Pulmonary artery endothelial cell (primary cell): Measurements from ENCODE around the gene TRAPPC14. TPM values are rescaled to one million over a fixed set of nuclear protein-coding genes. Genes with fewer than 3 reads are reported as not detected.
A peak's percentile ranks its signal among the peaks of the same experiment; 100 is the strongest.
"Not testable (repeated sequence)": the region's sequence is repeated elsewhere in the genome, so short reads cannot be mapped to it uniquely, and the experiment has no call there.

Experiments used
- DNase-seq: peaks from one replicate; pipeline ENCODE4 v3.0.0-alpha.2; 2011; ENCODE audit warnings: low read depth, low spot score
- total RNA-seq: library from RNA; depleted of rRNA; stranded (reverse); fragments of >200 nt; gene quantifications from 2 replicates; pipeline ENCODE4 v1.2.3, GENCODE V29; 2014

Gene TRAPPC14
- total RNA-seq, 1 donor from 2014 or later: 6.3 TPM

DNA sequence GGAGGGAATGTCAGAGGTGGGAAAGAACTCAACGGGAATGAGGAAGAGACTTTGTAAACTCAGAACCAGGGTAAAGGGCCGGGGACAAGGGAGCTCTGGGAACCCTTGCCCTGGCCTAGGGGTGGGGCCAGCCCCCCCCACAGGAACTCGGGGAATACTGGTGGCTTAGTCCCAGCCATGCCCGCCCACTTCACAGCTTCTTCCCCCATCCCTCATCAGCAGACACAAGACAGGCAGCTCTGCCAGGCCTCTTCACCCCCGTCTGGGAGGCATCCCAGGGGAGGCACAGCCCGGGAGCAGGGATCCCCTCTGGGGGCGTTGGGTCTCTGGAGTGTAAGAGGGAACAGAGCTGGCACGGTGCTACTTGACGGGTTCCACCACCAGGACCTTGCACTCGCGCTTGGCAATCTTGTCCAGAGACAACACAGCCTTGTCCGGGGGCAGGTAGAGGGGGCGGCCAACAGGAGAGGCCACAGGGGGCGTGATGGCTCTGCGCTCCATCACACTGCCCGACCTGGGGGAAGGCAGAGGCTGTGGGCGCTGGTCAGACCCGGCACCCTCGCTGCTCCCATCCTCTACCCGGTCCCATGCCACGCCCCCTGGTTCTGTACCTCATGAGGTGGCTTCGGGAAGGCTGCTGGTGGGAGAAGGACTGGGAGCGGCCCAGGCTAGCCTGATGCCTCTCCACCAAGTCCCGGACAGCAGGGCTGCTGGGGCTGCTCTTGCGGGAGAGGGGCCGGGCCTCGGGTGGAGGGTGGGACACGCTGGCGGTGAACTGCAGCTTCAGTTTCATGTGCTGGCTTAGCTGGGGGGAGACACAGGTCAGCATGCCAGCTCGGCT, 3.7 kb downstream of the TRAPPC14 start:
- no peak for DNase-seq

DNA sequence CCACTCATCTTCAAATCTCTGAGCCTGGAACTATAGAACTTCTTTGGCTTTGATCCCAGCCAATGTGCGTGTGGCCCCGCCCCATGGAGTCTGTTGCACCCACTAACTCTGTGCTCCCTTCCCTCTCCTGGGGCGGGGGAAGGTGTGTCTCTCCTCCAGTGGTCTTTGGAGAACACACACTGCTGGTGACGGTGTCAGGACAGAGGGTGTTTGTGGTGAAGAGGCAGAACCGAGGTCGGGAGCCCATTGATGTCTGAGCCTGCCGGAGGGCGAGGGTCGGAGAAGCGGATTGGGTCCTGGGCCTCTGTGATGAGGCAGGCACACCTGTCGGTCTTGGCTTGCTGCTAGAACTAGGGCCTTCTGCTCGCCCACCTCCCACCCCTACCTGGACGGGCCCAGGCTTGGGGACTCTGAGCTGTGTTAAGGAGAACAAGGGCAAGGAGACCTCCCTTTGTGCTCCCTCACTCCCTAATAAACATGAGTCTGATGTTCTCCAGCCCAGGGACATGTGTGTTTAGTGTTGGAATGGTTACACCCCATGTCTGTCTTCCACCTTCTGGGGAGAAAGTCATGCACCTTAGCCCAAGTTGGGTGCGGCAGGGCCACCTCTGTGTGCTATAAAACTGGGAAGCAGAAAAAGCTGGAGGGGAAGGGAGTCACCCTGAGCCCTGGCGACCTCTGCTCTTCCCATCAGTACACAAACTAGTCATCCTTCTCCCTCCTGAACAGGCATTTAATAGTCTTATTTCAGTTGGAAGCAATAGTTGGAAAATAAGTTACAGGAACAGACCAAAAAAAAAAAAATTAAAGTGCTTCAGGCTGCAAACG, 4.6 kb downstream of the TRAPPC14 start:
- no peak for DNase-seq

DNA sequence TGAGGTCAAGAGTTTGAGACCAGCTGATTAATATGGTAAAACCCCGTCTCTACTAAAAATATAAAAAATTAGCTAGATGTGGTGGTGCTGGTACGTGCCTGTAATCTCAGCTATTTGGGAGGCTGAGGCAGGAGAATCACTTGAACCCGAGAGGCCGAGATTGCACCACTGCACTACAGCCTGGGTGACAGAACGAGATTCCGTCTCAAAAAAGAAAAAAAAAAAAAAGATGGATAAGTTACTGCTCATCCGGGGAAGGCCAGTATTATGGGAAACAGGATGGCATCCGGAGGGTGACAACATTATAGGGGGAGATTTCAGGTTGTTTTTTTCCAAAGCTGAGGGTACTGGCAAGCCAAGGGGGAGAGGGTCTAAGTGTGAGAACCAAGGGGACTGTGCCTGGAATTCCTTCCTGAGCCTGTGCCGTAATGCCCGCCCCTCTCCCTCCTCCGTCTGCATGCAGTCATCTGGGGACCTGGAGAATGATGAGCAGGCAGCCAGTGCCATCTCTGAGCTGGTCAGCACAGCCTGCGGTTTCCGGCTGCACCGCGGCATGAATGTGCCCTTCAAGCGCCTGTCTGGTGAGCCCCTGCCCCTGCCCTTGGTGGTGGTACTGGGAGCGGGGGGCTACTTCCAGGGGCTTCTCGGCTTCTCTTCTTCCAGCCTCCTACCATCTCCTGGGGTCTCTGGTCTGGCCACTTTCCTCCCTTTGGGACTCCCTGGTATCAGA, 5.4 kb downstream of the TRAPPC14 start:
- no peak for DNase-seq

DNA sequence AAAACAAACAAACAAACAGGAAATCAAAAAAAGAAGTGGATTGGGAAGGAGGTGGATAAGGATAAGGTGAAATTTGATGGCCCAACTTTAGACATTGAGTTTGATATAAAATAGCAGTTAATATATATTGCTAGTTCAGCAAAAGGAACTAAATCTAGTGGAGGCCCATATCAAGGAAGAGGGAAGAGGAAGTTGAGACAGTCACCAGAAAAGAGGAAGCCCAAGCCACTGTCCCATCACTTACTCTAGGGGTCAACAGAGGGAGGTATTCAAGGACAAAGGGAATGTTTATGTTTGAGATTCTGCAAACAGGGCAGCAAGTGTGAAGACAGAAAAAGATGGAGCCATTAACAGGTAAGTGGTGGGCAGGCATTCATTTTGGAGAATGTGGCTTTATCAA, 6.1 kb downstream of the TRAPPC14 start:
- no peak for DNase-seq

DNA sequence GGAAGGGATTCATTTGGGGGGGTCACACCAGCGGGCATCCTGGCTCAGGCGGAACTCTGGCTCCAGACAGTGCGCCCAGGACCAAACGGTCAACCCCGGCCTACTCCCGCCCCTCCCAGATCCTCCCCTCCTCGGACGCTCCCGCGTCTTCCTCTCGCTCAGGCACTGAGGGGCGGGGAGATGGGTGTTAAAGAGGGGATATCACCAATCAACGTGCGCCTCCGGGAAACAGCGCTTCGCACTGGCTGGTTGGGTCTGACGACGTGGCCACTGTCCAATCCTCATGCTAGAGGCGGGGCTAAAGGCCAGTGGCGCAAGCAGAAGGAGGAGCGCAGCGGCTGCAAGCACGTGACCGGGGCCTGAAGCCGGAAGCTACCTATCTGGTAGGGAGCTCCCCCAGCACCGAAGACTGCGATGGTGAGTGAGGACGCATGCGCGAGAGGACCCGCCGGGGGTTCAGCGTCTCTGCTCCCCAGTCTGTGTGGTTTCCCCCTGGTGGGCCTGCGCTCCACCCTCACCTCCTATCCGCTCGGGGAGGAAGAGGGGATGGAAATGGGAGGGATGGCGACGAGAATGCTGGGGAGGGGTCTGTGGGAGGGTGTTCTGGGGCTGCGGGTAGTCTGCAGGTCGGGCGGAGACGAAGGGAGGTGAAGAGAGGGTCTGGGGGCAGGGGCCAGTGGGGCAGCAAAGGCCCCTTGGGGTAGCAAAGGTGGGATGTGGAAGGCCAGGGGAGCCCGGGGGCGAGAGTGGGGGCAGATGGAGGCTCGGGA, 9.8 kb downstream of the TRAPPC14 start, which contains the start of gene LAMTOR4:
Gene LAMTOR4, plus strand, starts transcription at position 360 of the 770 bp plus-strand sequence. Its CDS starts 55 bp downstream, at position 415.
- DNase-seq: peak; percentile 96

DNA sequence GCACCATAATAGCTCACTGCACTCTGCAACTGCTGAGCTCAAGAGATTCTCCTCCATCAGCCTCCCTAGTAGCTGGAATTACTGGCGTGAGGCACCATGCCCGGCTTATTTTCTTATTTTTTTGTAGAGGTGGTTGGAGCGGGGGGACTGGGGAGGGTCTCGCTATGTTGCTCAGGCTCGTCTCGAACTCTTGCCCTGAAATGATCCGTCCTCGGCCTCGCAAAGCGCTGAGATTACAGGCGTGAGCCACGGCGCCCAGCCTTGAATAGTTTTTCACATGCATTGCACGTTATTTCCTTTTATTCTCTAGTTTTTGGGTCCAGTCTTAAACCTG, 10.3 kb downstream of the TRAPPC14 start:
- DNase-seq: no peak

DNA sequence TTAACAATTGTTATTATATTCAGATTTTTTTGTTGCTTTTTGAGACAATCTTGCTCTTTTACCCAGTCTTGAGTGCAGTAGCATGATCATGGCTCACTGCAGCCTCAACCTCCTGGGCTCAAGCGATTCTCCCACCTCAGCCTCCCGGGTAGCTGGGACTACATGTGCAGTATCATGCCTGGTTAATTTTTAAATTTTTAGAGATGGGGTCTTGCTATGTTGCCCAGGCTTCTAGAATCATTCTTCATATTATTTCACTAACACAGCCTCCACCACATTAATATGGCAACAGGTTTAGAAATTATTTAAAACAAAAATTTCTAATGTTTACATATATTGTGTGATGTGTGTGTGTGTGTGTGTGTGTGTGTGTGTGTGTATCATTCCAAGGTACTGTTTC, 11.2 kb downstream of the TRAPPC14 start:
- DNase-seq: no peak

DNA sequence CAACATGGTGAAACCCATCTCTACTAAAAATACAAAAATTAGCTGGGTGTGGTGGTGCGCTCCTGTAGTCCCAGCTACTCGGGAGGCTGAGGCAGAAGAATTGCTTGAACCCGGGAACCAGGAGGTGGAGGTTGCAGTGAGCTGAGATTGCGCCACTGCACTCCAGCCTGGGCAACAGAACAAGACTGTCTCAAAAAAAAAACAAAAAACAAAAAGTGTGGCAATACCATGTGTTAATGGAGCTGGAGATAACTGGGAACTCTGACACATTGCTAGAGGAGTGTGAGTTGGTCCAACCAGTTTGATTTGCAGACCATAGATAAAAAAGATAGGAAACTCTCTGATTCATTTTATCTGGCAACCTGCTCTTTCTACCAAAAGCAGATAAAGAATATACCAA, 12.2 kb downstream of the TRAPPC14 start:
- DNase-seq: not testable (repeated sequence)

DNA sequence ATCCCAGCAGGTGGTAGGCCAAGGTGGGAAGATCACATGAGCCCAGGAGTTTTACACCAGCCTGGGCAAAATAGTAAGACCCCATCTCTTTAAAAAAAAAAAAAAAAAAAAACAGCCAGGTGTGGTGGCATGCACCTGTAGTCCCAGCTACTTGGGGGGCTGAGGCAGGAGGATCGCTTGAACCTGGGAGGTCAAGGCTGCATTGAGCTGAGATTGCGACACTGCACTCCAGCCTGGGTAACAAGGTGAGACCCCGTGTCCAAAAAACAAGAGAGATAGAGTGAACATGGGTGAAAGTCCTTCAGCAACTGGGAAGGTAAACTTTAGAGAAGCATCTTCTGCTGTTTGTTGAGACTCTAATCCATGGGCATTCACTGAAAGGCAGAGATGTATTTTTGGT, 16.1 kb downstream of the TRAPPC14 start:
- DNase-seq: no peak

DNA sequence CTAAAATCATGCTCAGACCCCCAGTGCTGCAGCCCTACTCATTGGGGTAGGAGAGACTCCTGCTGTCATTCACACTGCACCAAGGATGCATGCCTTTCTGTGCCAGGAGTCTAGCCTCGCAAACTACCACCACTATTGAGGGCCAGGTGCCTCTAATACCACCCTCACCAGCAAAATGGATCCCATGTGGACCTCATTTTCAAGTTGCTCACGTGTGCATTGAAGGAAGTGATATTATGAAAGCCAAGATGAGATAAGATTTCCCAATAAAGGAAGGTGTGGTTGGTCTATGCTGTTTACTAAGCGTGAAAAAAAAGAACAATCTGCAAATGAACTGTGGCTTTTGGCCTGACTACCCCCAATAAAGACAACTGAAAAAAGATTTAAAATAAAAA, 17.0 kb downstream of the TRAPPC14 start:
- DNase-seq: no peak

DNA sequence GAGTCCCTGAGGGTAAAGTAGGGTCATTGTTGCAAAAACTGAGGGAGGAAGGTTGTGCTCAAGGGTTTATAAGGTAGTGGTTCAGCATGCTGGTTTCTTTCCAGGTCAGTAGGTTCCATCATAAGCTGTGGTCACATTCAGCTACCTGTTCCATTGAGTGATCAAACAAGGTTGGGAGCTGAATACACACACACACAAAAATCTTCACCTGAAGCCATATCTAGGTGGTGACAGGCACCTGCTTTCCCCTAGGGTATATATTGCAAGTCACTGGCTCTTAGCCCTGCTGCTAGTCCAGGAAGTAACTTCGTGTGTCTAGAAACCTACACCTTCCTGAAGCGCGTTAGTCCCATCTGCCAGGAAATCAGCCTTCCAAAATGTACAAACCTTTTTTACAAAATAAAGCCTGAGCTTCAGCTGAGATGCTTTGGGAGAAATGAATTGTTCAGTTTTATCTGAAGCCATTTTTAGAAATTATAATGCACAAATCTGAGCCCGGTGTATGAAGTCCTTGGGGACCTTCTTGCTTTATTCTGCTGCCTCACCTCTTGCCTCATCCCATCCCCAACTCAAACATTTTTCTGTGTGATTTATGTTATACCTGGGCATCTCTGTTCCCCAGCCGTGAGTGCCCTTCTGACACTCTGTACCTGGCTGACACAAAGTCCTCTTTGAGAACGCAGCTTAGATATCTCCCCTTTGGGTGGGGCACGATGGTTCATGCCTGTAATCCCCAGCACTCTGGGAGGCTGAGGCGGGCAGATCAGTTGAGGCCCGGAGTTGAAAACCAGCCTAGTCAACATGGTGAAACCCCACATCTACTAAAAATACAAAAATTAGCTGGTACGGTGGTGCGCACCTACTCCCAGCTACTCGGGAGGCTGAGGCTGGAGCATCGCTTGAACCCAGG, 20.4 kb downstream of the TRAPPC14 start:
- no peak for DNase-seq

DNA sequence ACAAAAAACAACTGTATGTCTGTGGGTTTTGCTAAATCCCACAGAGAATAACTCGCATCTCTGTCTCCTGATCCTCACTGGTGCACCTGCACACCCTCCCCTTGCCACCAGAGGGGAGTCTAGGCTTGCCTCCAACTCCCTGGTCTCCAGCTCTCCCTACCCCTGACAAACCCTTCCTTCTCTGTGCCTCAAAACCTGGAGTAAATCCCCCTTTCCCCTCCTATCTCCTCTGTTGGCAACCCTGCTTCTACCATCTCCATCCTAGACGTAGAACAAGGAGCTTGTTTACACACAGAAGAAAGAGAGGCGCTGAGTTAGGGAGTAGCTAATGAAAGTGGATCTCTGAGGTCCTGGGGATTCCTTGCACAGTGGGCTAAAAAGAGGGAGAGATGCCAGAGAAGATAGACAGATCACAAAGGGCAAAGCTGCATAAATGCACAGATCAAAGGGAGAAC, 25.8 kb downstream of the TRAPPC14 start:
- peak; percentile 29 for DNase-seq

DNA sequence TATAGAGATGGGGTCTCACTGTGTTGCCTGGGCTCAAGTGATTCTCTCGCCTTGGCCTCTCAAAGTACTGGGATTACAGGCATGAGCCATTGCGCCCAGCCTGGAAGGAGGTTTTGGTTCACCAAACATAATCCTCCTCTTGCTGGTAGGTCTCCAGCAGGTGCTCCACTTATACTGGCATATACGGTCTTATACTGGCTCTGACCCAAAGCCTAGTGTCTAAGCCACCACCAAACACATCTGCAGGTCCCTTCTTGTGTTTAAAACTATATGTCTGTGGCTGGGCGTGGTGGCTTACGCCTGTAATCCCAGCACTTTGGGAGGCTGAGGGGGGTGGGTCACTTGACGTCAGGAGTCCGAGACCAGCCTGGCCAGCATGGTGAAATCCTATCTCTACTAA, 26.4 kb downstream of the TRAPPC14 start:
- DNase-seq: no peak

DNA sequence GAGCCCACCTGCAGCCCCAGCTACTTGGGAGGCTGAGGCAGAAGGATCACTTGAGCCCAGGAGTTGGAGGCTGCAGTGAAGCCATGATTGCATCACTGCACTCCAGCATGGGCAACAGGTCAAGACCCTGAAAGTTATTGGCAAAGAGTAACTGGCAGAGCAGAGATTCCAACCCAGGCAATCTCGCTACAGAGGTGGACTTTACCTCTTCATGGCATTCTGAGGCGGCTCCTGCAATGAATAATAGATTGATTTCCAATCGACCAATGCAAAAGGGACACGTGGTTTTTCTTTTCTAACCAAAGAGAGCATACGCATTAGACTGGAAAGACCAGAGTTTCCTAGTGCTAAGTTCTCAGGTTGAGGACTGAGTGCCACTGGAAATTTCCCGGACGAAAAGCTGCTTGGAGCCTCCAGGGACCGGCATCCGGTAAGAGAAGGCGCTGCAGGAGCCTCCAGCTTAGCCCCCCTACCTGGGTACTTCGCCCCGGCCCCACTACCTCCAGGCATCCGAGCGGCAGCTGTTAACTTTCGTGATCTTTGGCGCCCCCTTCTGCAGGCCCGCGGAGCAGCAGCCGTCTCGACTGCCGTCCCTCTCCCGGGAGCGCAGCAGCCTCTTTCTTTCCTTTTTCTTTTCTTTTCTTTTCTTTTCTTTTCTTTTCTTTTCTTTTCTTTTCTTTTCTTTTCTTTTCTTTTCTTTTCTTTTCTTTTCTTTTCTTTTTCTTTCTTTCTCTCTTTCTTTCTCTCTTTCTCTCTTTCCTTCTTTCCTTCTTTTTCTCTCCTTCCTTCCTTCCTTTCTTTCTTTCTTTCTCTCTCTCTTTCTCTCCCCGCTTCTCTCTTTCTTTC, 27.7 kb downstream of the TRAPPC14 start:
- DNase-seq: no peak

DNA sequence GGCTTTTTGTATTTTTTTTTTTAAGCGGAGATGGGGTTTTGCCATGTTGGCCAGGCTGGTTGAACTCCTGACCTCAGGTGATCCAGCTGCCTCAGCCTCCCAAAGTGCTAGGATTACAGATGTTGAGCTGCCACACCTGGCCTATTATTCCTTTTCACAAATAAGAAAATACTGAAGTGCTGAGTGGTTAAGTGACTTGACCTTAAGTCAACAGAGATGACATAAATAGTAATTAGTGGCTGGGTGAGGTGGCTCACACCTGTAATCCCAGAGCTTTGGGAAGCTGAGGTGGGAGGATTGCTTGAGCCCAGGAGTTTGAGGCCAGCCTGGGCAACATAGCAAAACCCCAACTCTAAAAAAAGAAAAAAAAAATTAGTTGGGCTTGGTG, 28.3 kb downstream of the TRAPPC14 start:
- DNase-seq: not testable (repeated sequence)

DNA sequence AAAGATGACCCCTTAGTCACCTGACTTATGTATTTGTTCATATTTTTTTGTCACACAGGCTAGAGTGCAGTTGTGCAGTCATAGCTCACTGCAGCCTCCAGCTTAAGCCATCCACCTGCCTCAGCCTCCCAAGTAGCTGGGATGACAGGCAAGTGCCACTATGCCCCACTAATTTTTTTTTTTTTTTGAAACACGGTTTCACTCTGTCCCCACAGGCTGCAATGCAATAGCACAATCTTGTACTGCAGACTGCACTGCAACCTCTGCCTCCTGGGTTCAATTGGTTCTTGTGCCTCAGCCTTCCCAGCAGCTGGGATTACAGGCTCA, 29.9 kb downstream of the TRAPPC14 start:
- no peak for DNase-seq

DNA sequence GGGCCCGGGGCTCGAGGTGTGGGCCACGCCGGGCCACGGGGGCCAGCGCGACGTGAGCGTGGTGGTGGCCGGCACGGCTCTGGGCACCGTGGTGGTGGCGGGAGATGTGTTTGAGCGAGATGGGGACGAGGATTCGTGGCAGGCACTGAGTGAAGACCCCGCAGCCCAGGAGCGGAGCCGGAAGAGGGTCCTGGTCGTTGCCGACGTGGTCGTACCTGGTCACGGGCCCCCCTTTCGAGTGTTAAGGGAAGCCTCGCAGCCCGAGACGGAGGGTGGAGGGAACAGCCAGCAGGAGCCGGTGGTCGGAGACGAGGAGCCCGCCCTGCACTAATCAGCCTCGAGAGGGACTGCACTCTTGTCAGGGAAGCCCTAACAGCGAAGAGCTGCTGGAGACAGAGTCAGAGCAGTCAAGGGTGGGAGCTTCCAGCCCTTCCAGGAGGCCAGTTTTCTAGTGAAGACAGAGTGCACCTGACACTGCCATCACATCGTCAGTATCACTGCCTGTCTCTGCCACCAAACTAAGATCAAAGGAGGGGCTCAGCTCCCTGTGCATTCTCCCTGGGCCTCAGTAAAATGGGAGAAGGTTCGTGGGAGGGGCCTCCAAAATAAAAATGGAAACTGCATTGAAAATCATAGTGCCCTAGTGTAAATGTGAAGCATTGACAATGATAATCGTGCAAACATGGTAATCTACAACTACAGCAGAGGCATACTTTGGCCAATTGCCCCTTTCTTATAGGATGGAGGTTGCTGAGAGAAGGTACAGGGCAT, 30.5 kb downstream of the TRAPPC14 start:
- DNase-seq: no peak
